Measurements from ENCODE around the gene SEC23IP.
"Not testable (repeated sequence)": the region's sequence is repeated elsewhere in the genome, so short reads cannot be mapped to it uniquely, and the experiment has no call there.

SEC23IP gene

DNA sequence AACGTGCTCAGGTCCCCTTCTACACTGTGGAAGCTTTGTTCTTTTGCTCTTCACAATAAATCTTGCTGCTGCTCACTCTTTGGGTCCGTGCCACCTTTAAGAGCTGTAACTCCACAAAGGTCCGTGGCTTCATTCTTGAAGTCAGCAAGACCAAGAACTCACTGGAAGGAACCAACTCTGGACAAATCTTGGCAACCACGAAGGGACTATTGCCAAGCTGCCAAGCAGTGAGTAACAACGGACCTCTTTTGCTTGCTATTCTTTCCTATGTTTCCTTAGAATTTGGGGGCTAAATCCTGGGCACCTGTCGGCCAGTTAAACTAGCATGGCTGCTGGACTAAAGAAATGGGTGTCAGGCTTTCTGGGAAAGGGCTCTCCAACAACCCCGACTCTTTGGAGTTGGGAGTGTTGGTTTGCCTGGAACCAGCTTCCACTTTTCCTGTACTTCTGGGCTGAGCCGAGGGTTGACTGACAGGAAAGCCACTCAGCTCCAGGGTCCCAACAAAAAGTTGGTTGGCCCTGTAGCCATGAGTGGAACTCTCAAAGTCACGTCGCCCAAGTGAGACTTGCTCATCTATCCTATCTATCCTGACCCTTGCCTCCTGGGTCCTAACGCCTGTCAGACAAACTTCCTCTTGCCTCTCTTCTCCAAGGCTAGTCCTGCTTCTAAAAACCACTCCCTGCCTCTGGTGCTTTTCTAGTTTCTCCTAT lies 8.5 kb upstream of the SEC23IP start:
- DNase-seq: not testable (repeated sequence)

DNA sequence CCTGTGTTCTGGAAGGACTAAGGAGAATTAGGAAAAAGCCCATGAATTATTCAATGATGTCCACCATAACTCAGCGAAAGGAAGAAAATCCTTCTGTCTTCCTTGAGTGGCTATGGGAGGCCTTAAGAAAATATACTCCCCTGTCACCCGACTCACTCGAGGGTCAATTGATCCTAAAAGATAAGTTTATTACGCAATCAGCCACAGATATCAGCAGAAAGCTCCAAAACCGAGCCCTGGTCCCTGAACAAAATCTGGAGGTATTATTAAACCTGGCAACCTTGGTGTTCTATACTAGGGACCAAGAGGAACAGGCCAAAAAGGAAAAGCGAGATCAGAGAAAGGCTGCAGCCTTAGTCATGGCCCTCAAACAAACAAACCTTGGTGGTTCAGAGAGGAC lies 6.5 kb upstream of the SEC23IP start:
- DNase-seq: not testable (repeated sequence)

DNA sequence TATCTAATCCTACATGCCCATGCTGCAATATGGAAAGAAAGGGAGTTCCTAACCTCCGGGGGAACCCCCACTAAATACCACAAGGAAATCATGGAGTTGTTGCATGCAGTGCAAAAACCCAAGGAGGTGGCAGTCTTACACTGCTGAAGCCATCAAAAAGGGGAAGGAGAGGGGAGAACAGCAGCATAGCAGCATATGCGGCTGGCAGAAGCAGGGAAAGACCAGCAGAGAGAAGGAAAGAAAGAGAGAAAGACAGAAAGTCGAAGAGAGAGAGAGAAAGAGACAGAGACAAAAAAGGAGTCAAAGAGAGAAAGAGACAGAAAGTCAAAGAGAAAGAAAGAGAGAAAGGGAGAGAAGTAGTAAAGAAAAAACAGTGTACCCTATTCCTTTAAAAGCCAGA lies 3.8 kb upstream of the SEC23IP start:
- DNase-seq: not testable (repeated sequence)

DNA sequence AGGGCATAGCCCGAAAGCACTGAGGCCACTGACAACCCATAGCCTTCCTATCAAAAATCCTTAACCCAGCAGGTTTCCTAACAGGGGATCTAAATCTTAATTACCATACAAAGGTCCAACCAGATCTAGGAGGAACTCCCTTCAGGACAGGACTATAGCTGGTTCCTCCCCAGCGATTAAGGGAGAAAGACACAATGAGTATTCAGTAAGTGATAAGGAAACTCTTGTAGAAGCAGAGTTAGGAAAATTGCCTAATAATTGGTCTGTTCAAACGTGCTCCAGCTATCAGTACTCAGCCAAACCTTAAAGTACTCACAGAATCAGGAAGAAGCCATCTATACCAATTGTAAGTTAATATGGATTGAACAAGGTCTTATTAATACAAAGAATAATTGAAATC lies 3.3 kb upstream of the SEC23IP start:
- DNase-seq: not testable (repeated sequence)

DNA sequence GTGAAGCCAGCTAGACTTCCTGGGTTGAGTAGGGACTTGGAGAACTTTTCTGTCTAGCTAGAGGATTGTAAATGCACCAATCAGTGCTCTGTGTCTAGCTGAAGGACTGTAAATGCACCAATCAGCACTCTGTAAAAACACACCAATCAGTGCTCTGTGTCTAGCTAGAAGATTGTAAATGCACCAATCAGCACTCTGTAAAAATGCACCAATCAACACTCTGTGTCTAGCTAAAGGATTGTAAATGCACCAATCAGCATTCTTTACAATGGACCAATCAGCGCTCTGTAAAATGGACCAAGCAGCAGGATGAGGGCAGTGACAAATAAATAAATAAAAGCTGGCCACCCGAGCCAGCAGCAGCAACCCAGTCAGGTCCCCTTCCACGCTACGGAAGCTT lies 2.2 kb upstream of the SEC23IP start:
- not testable (repeated sequence) for DNase-seq

DNA sequence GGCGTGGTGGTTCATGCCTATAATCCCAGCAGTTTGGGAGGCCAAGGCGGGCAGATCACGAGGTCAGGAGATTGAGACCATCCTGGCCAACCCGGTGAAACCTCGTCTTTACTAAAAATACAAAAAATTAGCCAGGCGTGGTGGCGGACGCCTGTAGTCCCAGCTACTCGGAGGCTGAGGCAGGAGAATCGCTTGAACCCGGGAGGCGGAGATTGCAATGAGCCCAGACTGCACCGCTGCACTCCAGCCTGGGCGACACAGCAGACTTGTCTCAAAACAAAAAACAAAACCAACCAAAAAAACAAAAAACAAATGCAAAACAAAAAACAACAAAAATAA lies 712 bp upstream of the SEC23IP start:
- DNase-seq: not testable (repeated sequence)

DNA sequence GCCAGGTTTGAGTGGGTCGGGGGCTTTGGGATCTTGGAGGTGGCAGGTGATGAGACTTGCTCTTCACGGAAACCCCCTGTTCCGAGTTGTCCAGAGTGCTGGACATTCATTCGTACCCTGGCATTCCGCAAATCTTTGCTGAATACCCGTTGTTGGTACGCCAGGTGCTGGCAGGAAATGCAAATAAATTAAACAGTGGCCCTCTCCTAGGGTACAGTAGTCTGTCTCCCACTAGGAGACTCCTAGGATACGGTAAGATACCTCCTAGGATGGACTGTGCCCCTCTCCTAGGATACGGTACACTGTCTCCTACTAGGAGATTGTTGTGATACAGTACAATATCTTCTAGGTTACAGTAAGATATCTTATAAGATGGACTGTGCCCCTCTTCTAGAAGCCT lies 544 bp downstream of the SEC23IP start:
- DNase-seq: no peak

DNA sequence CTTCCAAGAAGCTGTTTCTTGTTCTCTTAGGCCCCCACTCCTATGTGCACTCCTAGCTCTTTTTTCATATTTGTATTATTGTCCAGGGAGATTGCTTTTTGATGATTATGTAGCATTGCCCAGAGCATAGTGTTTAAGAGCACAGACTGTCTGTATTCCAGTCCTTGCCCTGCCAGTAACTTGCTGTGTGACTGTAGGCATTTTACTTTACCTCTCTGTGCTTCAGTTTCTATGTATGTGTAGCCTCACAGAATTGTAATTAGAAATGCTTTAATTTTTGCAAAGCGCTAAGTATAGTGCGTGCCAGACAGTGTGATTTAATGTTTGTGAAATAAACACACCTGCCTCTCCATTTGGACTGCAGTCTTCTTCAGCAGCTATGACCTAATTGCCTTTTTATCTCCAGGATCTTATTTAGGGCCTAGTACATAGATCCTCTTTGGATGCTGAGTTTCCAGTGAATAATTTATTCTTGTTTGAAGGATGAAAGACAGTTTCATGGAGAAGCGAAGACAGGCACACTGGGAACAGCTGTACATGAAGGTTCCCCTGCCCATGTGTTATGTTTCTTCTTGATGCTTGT lies 1.4 kb downstream of the SEC23IP start:
- no peak for DNase-seq

DNA sequence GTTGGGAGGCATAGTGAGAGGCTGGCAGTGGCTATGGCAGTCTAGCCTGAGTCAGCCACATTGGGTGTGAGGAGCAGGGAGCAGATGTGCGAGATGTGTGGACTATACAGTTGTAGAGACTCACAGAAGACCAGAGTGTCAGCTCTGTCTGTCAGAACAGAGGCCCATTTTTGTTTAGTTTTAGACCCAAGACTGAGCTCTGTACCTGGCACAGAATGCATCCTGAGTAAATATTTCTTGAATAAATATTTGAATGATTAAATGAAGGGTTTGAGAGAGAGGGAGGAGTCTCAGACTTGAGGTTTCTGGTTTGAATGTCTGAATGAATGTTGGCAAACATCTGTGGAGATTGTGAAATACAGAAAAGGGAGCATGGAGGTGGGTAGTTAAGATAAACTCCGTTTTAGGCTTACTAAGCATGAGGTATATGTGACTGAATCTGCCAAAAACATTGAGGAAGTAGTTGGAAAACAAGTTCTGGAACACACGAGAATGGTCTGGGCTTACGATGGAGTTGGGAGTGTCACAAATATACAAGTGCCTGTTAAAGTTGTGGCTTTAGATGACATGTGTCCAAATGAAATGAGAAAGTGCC lies 3.6 kb downstream of the SEC23IP start:
- no peak for DNase-seq

DNA sequence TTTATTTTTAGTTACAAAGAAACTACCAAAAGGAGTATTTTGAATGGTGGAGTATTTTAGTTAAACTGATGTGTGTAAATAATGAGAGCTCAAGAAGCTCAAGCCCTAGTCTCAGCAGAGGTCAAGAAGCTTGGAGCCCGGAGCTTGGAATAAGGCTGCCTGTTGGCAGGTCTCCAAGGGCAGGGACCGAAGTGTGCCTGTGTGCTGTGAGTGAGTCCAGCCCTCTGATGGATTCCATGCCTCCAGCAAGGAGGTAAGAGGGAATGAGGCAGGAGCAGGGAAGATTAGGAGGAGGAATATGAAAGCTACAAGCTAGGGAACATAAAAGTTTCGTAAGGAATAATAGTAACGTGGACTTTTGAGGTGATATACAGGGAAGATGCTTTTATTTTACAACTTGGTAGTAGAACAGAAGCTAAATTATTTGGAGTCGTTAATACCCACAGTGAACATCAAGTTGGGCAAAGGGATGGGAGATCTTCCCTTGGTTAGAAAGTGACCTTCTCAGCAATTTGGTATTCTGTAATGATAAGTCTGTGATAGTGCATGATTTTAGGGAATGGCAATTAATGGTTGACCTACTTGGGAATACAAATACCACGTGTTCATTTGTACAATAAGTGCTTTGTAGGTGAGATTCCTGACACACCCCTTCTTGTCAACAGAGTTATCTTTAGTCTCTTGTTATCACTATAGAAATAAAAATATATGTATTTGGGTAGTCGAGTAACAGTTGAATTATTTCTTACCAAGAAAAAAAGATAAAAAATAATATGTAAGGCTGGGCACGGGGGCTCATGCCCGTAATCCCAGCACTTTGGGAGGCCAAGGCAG lies 4.6 kb downstream of the SEC23IP start:
- no peak for DNase-seq

DNA sequence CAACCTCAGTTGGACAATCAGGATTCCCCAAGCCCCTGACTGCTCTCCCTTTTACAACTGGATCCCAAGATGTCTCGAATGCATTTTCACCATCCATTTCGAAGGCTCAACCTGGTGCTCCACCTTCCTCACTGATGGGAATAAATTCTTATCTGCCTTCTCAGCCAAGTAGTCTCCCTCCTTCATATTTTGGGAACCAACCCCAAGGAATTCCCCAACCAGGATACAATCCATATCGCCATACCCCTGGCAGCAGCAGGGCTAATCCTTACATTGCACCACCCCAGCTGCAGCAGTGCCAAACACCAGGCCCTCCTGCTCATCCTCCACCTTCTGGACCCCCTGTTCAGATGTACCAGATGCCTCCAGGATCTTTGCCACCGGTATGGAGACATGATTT lies 6.0 kb downstream of the SEC23IP start:
- DNase-seq: no peak

DNA sequence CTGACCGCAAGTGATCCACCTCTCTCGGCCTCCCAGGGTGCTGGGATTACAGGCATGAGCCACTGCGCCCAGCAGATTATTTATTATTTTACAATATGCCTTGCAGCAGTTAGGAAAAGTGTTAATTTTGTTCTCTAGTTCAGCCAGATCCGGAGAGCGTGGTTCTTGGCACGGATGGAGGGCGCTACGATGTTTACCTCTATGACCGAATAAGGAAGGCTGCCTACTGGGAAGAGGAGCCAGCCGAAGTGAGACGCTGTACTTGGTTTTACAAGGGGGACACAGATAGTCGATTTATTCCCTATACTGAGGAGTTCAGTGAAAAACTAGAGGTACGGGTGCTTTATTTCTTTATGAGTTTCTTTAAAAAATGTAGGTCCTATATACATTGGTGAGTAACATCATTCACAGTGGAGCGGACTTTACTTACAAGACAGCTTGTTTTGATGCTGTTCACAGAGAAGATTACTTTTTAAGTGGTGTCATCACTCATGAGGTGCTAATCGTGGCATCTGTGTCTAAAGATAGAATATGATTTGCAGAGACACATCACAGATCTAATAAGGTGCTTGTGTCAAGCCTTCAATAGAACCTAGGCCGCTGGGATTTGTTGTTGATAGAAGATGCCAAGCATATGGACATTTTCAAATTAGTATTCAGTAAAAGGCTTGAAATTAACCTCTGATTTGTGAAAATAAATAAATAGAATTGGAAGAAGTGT lies 11.6 kb downstream of the SEC23IP start:
- DNase-seq: no peak

DNA sequence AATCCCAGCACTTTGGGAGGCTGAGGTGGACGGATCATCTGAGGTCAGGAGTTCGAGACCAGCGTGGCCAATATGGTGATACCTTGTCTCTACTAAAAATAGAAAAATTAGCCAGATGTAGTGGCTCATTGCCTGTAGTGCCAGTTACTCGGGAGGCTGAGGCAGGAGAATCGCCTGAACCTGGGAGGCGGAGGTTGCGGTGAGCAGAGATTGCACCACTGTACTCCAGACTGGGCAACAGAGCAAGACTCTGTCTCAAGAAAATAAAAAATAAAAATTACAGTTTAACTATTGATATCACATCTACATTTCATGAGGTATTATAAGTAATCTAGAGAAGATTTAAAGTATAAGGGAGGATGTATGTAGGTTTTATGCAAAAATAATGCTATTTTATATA lies 15.2 kb downstream of the SEC23IP start:
- DNase-seq: not testable (repeated sequence)

DNA sequence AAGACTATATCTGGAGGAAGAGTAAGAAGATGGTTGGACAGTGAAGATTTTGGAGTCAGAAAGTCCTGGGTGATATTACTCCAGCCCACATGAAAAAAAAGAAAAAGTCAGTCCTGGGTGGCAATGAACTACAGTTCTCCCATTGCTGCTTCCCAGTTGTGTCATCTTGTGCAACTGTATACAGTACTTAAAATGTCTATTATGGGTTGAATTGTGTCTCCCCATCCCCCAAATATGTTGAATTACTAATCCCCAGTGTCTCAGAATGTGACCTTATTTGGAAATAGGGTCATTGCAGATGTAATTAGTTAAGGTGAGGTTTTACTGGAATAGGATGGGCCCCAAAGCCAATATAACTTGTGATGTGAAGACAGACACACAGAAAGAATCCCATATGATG lies 15.6 kb downstream of the SEC23IP start:
- DNase-seq: no peak

DNA sequence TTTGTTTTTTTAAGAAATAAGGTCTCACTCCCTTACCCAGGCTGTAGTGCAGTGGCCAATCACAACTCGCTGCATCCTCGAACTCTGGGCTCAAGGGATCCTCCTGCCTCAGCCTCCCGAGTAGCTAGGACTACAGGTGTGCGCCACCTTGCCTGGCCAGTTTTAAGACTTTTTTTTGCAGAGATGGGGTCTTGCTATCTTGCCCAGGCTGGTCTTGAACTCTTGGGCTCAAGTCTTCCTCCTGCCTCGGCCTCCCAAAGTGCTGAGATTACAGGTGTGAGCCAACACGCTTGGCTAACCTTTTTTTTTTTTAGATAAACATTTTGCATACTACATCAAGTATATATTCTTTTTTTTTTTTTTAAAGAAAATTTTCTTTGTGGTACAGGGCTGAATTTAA lies 18.2 kb downstream of the SEC23IP start:
- DNase-seq: no peak

DNA sequence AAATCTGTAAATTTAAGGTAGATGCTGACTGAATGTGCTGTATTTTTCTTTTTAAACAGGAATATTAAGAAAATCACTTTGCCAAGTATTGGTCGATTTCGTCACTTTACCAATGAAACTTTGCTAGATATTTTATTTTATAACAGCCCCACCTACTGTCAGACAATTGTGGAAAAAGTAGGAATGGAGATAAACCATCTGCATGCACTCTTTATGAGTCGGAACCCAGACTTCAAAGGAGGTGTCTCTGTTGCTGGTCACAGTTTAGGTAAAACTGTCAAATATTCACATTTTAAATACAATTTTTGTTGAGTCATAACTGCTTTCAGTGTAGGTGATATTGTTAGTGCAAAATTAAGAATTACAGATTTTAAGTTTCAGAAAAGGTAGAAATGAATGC lies 25.2 kb downstream of the SEC23IP start:
- DNase-seq: no peak

DNA sequence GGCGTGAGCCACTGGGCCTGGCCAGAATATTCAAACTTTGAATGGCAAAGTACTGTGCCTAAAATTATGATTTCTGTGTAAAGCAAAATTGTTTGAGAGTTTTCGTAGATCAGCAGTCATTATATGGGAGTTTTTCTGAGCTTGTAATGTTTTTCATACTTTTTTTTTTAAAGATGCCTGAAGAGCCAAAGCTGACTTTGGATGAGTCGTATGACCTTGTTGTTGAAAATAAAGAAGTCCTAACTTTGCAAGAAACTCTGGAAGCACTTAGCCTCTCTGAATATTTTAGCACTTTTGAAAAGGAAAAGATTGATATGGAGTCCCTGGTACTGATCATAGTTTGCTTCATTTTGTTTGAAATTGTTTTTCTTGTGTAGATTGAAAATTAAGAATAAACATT lies 26.7 kb downstream of the SEC23IP start:
- DNase-seq: no peak

DNA sequence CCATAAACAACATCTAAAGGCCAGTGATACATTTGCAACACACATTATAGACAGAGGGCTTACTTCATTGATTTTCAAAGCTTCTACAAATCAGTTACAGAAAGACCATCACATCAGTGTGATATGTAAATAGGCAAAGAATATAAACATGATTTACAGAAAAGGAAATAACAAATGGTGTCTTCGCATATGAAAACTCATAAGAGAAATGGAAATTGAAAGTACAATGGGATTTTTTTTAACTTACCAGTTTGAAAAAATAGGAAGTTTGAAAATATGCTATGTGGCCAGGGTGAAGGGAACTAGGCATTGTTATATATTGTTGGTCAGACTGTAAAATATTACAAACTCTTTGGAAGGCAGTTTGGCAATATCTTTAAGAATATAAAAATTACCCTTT lies 27.3 kb downstream of the SEC23IP start:
- no peak for DNase-seq

DNA sequence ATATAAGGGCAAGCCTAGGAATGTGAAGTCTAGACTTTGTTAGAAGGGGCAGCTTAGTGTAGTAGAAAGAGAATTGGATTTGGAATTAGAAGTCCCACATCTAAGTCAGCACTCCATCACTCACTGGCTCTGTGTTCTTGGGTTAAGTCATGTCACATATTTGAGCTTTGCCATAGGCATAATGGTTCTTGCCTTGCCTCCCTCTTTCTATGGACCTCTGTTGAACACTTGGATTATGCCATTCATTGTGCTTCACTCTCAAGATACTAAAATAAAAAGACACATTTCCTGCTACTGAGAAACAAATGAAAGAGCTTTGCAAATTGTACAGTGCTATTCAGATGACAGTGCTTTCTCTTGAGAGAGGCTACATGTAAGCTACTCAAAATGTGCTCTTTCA lies 35.9 kb downstream of the SEC23IP start:
- no peak for DNase-seq

DNA sequence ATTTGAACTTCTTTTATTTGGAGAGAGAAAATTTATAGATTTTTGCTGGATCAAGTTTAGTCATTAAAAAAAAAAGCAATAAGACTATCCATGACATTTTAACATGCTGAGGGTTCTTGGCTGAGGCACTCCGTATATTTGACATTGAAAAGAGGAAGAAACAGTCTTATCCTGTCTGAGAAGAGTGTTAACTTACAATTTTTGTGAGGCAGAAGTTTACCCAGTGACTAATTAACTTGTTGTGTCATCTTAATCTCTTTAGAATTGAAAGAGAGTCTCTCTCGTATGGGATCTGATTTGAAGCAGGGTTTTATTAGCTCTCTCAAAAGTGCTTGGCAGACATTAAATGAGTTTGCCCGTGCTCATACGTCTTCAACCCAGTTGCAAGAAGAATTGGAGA lies 39.3 kb downstream of the SEC23IP start:
- no peak for DNase-seq

DNA sequence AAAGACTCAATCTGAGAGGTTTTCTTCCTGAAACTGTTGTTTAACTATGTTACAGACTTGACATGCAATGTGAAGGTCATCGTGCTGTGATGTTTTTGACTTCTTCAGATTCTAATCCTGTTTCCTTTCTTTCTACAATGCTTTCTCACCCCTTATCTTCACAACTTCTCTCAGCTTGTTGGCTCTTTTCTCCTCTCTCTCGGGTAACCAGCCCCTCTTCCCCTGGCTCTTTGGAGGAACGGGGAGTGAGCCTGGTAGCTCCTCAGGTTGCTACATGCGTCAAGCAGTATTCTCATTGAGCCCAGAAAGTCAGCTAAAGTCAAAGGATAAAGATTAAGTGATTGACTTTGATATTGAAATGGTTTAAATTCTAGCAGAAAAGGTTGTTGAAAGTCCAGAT lies 40.1 kb downstream of the SEC23IP start:
- DNase-seq: no peak

DNA sequence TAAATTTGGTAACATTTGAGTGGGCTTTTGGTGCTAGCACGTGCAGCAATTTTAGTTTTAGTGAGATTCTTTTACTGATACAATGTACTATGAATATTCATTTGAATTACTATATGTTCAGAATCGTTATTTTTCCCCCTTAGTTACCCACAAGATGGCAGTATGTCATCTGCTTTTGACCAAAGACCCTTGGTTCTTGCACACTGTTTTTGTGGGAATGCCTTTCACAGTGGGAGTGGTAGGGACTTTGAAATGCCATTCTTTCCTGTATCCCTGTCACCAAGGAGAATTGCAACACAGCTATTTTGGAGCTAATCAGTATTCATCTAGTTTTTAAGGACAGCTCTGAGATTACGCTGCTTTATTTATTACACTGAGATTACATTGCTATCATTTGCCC lies 40.6 kb downstream of the SEC23IP start:
- no peak for DNase-seq

DNA sequence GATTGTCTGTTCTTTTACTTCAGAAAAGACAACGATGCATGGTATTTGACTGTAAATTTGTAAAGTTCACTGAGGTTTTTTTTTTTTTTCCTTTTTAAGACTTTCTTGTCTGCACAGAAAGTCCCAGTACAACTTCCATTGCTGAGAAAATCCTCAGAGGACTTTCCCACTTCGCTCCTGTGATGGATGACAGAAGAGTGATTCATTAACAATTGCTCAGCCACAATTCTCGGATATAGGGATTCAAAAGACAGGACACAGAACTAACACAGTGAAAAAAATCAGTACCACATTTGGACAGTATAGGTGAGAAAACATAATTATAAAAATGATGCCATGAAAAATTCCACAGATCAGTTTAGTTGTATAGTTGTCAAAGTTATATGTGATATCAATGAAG lies 48.0 kb downstream of the SEC23IP start:
- DNase-seq: no peak

Measured in stimulated activated CD4-positive, alpha-beta T cell treated with anti-CD3 and anti-CD28 coated beads, Interleukin-2, amount 100 ng/mL, for 48 hours (primary cell).